Fibroblast of pulmonary artery (primary cell): Measurements from ENCODE around the gene BRMS1L.

Experiments
- DNase-seq: peaks from one replicate; pipeline ENCODE4 v3.0.0-alpha.2; 2010; ENCODE audit warnings: low read depth
- H3K4me3 ChIP-seq: replicated peaks from 2 replicates; pipeline ENCODE4 v1.5.1; 2011; ENCODE audit warnings: low read depth, mild to moderate bottlenecking, control low read depth, low read length, moderate library complexity
- CTCF ChIP-seq: IDR thresholded peaks from 2 replicates; pipeline ENCODE4 v1.5.1; 2011; ENCODE audit warnings: mild to moderate bottlenecking, control low read depth, low read length, inconsistent platforms; ENCODE audit errors: missing control alignments

BRMS1L gene

DNA sequence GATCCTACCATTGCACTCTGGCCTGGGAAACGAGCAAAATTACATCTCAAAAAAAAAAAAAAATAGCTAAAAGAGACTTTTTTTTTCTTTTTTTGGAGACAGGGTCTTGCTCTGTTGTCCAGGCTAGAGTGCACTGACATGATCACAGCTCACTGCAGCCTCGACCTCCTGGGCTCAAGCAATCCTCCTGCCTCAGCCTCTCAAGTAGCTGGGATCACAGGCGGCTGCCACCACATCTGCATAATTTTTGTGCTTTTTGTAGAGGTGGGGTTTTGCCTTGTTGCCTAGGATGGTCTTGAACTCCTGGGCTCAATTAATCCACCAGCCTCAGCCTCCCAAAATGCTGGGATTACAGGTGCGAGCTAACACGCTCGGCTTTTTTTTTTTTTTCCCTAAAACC is 28.3 kb upstream of the BRMS1L start:
- no peak overlapping the region for H3K4me3 ChIP-seq
- TF ChIP-seq CTCF: no peak
- DNase-seq: no peak

DNA sequence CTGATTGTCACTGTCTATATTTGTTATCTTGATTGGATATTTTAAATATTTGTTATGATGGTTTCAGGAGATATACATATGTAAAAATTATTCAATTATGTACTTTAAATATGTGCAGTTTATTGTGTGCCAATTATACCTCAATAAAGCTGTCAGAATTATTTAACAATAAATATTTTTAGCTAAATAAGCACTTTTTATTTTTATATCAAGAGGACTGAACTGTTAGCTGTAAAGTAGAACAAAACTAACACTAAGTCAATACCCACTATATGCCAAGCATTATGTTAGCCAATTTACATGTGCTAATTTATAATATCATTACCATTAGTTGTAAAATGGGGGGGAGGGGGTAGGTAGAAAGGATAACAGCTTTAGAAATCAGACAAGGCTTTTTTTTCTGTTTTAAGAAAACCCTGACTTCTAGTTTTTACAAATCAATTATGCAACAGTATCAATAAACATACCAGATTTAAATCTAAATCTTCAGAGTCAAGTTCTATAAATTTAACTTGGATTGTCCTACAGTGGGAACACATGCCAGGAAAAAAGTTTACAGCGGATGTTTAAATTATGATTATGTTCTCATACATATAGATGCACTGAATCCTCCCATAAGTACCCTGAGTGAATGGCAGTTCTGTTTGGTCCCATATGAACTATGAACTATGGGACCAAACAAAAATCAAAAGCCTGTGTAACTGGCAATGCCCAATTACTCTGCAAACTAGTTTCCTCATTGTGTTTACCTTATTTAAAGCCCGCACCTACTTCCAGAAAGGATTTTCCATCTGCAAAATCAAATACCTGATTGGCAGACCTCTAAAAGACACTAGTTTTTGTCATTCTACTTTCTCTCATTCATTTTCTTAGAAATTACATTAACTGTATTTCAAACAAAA is 19.9 kb upstream of the BRMS1L start:
- DNase-seq: no peak
- no peak overlapping the region for H3K4me3 ChIP-seq
- TF ChIP-seq CTCF: no peak

DNA sequence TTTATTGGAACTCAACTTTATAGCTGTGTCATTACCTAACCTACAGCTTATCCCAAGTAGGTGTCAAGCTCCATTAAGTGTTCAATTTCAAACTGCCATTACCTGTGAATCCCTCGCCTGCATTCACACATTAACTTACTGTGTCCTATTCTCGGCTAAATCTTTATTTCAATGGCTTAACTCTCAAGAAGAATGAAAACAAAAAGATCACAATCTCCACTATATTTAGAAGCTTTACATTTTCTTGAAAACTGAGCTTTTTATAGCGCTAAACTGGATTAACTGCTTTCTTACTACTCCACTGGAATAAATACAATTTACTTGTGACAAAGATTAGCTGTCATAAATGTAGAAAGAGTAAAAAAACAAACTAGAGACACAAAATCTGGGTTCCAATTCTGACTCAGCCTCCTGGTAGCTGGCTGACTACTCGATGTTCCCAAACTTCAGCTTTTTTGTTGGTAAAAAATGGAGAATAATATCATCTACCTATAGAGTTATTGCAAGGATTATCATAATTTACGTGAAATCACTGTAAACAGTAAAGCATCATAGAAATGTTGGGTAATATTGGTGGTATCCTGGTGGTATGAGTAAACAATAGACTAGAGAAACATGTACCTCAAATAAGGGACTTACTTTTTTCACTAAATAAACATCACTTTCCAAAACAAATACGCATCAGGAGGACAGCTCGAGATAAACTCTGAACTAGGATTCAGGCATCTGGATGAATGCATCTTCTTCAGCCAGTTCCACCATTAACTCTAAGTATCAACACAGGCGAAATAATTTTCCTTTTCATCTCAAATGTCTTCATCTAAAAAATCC is 18.8 kb upstream of the BRMS1L start:
- no peak for DNase-seq
- TF ChIP-seq CTCF: no peak
- peak overlapping the region; percentile 85 for H3K4me3 ChIP-seq

DNA sequence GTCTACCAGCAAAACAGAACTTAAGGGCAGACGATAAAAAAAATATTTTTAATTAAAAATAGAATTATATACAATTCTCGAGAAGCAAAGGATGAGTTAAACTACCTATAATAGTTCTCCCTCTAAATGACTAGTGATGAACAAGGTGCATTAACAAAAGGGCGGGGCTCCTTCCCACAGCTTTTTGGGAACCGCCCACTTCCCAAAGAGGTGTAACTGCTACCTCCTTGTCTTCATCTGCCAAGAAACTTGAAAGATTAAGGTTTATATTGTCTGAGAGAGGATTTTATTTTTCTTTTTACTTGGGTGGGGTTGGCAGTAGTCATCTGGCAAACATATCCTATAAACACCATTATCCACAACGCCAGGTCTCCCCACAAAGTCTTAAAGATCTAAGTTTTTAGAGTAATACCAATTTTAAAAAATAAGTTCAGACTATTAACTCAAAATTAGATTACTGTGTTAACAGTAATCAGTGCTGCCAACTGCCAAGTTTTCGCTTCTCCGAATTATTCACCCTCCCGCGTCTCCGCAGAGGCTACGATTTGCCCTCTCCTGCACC is 18.0 kb upstream of the BRMS1L start:
- TF ChIP-seq CTCF: no peak
- no peak for DNase-seq
- H3K4me3 ChIP-seq: peak overlapping the region; percentile 85

DNA sequence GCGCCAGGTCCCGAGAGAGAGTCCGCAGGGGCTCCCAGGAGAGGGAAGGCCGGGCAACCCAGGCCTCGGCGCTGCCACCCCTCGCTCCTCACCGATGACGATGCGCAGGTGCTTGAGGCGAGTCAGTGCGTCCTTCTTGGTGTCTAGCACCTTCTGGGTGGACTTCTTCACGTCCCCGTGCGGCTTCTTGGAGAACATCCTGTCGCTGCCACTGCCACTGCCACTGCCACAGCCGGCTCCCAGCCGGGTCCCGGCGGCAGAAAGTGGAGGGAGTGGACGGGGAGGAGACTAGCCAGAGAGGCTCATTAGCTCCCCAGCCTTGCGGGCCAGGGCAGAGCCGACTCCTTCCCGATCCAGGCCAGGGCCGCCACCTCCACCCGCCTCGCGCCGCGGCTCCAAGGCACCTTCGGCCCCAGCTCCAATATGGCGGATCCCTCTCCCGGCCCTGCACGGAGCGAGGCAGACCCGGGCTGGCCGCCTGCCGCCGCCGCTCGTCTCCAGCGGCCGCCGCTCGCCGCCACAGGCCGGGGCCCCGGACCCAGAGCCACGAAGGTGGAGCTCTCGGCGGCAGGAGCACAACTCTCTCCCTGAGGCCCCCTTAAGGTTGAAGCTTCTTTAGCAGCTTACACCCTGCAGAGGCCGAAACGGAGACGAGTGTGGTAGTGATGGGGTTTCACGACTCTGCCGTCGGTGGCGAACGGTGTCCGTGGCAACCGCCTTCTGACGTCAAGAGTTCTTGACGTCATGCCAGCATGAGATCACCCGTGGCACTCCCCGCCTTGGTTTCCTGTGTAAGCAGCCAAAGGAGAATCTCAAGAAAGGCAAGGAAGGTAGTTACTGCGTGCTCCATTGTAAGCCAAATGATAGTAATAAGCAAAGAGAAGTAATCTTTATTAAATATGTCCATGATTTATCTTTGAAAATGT is 17.2 kb upstream of the BRMS1L start, which contains the start of gene RALGAPA1:
Gene RALGAPA1 (minus strand): TSS at position 658 of the 926 bp plus-strand sequence. CDS start 460 bp downstream, at position 198.
- peak; percentile 42 for TF ChIP-seq CTCF
- DNase-seq: peak; percentile 99
- H3K4me3 ChIP-seq: peak within 1 kb of the TSS; percentile 85

DNA sequence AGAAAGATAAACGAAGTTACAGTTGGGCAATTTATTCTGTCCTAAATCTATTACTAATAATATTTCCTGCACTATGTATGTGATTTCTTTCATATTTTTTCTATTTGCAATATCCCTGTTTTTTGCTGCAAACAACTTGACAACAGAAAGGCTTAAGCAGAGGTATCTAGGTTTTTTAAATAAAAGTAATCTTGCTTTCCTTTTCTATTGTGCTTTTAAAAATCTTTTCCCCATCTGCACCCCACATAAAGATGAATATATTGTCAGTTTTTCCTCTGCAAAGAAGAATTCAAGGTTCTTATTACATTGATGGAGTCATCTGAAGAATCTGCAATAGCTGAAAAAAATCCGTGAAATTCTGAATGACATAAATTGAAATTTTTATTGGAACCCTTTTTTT is 16.5 kb upstream of the BRMS1L start:
- no peak for DNase-seq
- H3K4me3 ChIP-seq: peak overlapping the region; percentile 85
- TF ChIP-seq CTCF: no peak
